Fibroblast of the aortic adventitia (primary cell): ENCODE results near the gene SLC30A2. TPM values are rescaled to one million over a fixed set of nuclear protein-coding genes. Genes with fewer than 3 reads are reported as not detected.

ENCODE experiments used
- DNase-seq: peaks from one replicate; pipeline ENCODE4 v3.0.0-alpha.2; 2010; ENCODE audit warnings: low read depth
- H3K4me3 ChIP-seq: 2 replicates; pipeline ENCODE4 v1.5.1; 2011; ENCODE audit warnings: low read depth, mild to moderate bottlenecking, control low read depth, low read length, moderate library complexity
- CTCF ChIP-seq: IDR thresholded peaks from 2 replicates; pipeline ENCODE4 v1.5.1; 2011; ENCODE audit warnings: mild to moderate bottlenecking, low read length, control low read depth, inconsistent platforms; ENCODE audit not compliant: insufficient read depth
- total RNA-seq: library from RNA; depleted of rRNA; stranded (reverse); fragments of >200 nt; gene quantifications from 2 replicates; pipeline ENCODE4 v1.2.3, GENCODE V29; 2012; ENCODE audit warnings: low replicate concordance

SLC30A2 gene
- total RNA-seq, 1 donor, result not detected

- no peak for TF ChIP-seq CTCF
- no peak for DNase-seq
- H3K4me3 ChIP-seq, result no peak overlapping the region
Measured at GRCh38 chr1:26070296-26070962, 24.5 kb upstream of the SLC30A2 start.

GRCh38 chr1:26069941-26070295 lies 24.0 kb upstream of the SLC30A2 start:
- DNase-seq, result no peak
- TF ChIP-seq CTCF, result no peak
- no peak overlapping the region for H3K4me3 ChIP-seq

GRCh38 chr1:26067432-26067911 lies 21.6 kb upstream of the SLC30A2 start, which contains the start of gene TRIM63:
Gene TRIM63, minus strand, starts transcription at chr1:26067630. Its CDS starts 136 bp downstream, at chr1:26067494.
- H3K4me3 ChIP-seq, result no peak within 1 kb of the TSS
- TF ChIP-seq CTCF, result no peak
- DNase-seq, result no peak

- H3K4me3 ChIP-seq, result no peak overlapping the region
- DNase-seq, result peak; percentile 38
- TF ChIP-seq CTCF, result no peak
Measured at GRCh38 chr1:26066857-26067256, 20.9 kb upstream of the SLC30A2 start.

- no peak for DNase-seq
- TF ChIP-seq CTCF, result no peak
Measured at GRCh38 chr1:26066160-26066559, 20.2 kb upstream of the SLC30A2 start.

GRCh38 chr1:26064553-26064952 lies 18.6 kb upstream of the SLC30A2 start:
- TF ChIP-seq CTCF, result no peak
- no peak overlapping the region for H3K4me3 ChIP-seq
- DNase-seq, result no peak

More at GRCh38 chr1:26066160-26066559, 20.2 kb upstream of the SLC30A2 start:
- no peak overlapping the region for H3K4me3 ChIP-seq
